Ectodermal cell (in vitro differentiated cells): ENCODE measurements around the gene HUS1B.
"Not testable (repeated sequence)": the region's sequence is repeated elsewhere in the genome, so short reads cannot be mapped to it uniquely, and the experiment has no call there.

Experiments used
- H3K27ac ChIP-seq: 2 replicates; pipeline ENCODE4 v1.7.0; 2013; ENCODE audit warnings: mild to moderate bottlenecking, low read depth, low read length; ENCODE audit not compliant: insufficient read depth, poor library complexity, severe bottlenecking
- H3K27me3 ChIP-seq: 2 replicates; pipeline ENCODE4 v1.7.0; 2013; ENCODE audit warnings: mild to moderate bottlenecking, low read length; ENCODE audit not compliant: insufficient read depth, control insufficient read depth, poor library complexity, severe bottlenecking
- H3K36me3 ChIP-seq: one replicate; pipeline ENCODE4 v1.7.0; 2013; ENCODE audit warnings: low read length; ENCODE audit not compliant: control insufficient read depth, insufficient read depth
- H3K4me1 ChIP-seq: one replicate; pipeline ENCODE4 v1.7.0; 2013; ENCODE audit warnings: low read length; ENCODE audit not compliant: control insufficient read depth, insufficient read depth
- H3K4me3 ChIP-seq: 2 replicates; pipeline ENCODE4 v1.7.0; 2013; ENCODE audit warnings: low read depth, low read length, control low read depth; ENCODE audit not compliant: insufficient read depth
- H3K9me3 ChIP-seq: 2 replicates; pipeline ENCODE4 v1.7.0; 2013; ENCODE audit warnings: mild to moderate bottlenecking, low read length, moderate library complexity; ENCODE audit not compliant: control insufficient read depth
- WGBS, 2 experiments: methylation state at CpG; one replicate each; pipeline ENCODE4 v1.1.7; 2013; ENCODE audit warnings: missing lambda C conversion rate in 2 of 2; 5-methylcytosine and 5-hydroxymethylcytosine counted together

The HUS1B gene

GRCh38 chr6:679282-679681 is 22.4 kb upstream of the HUS1B start:
- Histone ChIP-seq H3K9me3 (no peaks in the 10 kb centered on the region), H3K27ac (no peak overlapping the region), H3K4me1 (peaks cover 14% of the 10 kb centered on the region), H3K4me3 (no peak overlapping the region), H3K27me3 (no peaks in the 10 kb centered on the region), H3K36me3 (no peaks in the 10 kb centered on the region)
- 79 to 81% methylated on average over 9 of the region's 9 CpGs for WGBS, 2 experiments

GRCh38 chr6:678520-678919 is 21.6 kb upstream of the HUS1B start:
- Histone ChIP-seq H3K9me3 (no peaks in the 10 kb centered on the region), H3K4me1 (peaks cover 14% of the 10 kb centered on the region)
- 33 to 34% methylated on average over 3 of the region's 3 CpGs for WGBS, 2 experiments

GRCh38 chr6:677919-678318 is 21.0 kb upstream of the HUS1B start:
- no peaks in the 10 kb centered on the region for H3K9me3 ChIP-seq
- H3K4me1 ChIP-seq = peaks cover 14% of the 10 kb centered on the region
- no peak overlapping the region for H3K27ac ChIP-seq
- 92 to 93% methylated on average over 4 of the region's 4 CpGs for WGBS, 2 experiments
- no peaks in the 10 kb centered on the region for H3K27me3 ChIP-seq
- no peak overlapping the region for H3K4me3 ChIP-seq
- H3K36me3 ChIP-seq = no peaks in the 10 kb centered on the region

More at GRCh38 chr6:678520-678919, 21.6 kb upstream of the HUS1B start:
- Histone ChIP-seq H3K4me3 (no peak overlapping the region), H3K36me3 (no peaks in the 10 kb centered on the region), H3K27me3 (no peaks in the 10 kb centered on the region), H3K27ac (no peak overlapping the region)

- H3K4me3 ChIP-seq = no peak overlapping the region
- 66 to 75% methylated on average over 2 to 3 of the region's 3 CpGs for WGBS, 2 experiments
- H3K9me3 ChIP-seq = no peaks in the 10 kb centered on the region
- peaks cover under 1% of the 10 kb centered on the region for H3K4me1 ChIP-seq
- no peaks in the 10 kb centered on the region for H3K27me3 ChIP-seq
- H3K27ac ChIP-seq = no peak overlapping the region
- H3K36me3 ChIP-seq = no peaks in the 10 kb centered on the region
Measured at GRCh38 chr6:674956-675355, 18.1 kb upstream of the HUS1B start.

DNA sequence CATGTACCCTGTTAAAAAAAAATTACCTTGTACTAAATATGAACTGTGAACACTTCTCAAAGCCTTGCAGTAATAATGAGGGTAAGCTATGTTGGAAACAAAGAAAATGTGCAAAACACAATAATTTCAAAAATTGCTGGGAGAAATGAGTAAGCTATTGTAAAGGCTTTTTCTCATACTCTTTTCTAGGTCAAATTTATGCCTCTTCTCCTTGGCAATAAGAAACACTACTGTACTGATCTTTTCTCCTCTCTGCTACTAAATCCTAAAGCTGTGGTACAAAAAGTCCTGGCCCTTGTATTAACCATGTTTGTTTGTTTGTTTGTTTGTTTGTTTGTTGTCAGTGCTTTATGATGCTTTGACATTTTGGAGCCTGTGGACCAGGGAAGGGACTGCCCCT is 17.5 kb upstream of the HUS1B start:
- no peak overlapping the region for H3K27ac ChIP-seq
- no peaks in the 10 kb centered on the region for H3K27me3 ChIP-seq
- no peaks in the 10 kb centered on the region for H3K4me1 ChIP-seq
- H3K9me3 ChIP-seq = no peaks in the 10 kb centered on the region
- no peak overlapping the region for H3K4me3 ChIP-seq
- no peaks in the 10 kb centered on the region for H3K36me3 ChIP-seq

GRCh38 chr6:667253-667927 is 10.5 kb upstream of the HUS1B start:
- no peaks in the 10 kb centered on the region for H3K27me3 ChIP-seq
- H3K36me3 ChIP-seq = no peaks in the 10 kb centered on the region
- H3K4me3 ChIP-seq = no peak overlapping the region
- H3K9me3 ChIP-seq = peaks cover 3% of the 10 kb centered on the region
- H3K4me1 ChIP-seq = no peaks in the 10 kb centered on the region
- H3K27ac ChIP-seq = no peak overlapping the region
- 80 to 85% methylated on average over 1 of the region's 7 CpGs for WGBS, 2 experiments

GRCh38 chr6:665403-666267 is 8.7 kb upstream of the HUS1B start:
- Histone ChIP-seq H3K27me3 (no peaks in the 10 kb centered on the region), H3K4me3 (no peak overlapping the region), H3K36me3 (no peaks in the 10 kb centered on the region), H3K4me1 (no peaks in the 10 kb centered on the region), H3K27ac (no peak overlapping the region), H3K9me3 (peaks cover 3% of the 10 kb centered on the region)
- 82 to 97% methylated on average over 5 of the region's 5 CpGs for WGBS, 2 experiments

GRCh38 chr6:663788-664187 is 6.9 kb upstream of the HUS1B start:
- not testable (repeated sequence) for H3K4me3 ChIP-seq, H3K9me3 ChIP-seq, H3K36me3 ChIP-seq, H3K4me1 ChIP-seq, H3K27ac ChIP-seq, H3K27me3 ChIP-seq
- WGBS, 2 experiments = 84 to 90% methylated on average over 4 of the region's 4 CpGs

DNA sequence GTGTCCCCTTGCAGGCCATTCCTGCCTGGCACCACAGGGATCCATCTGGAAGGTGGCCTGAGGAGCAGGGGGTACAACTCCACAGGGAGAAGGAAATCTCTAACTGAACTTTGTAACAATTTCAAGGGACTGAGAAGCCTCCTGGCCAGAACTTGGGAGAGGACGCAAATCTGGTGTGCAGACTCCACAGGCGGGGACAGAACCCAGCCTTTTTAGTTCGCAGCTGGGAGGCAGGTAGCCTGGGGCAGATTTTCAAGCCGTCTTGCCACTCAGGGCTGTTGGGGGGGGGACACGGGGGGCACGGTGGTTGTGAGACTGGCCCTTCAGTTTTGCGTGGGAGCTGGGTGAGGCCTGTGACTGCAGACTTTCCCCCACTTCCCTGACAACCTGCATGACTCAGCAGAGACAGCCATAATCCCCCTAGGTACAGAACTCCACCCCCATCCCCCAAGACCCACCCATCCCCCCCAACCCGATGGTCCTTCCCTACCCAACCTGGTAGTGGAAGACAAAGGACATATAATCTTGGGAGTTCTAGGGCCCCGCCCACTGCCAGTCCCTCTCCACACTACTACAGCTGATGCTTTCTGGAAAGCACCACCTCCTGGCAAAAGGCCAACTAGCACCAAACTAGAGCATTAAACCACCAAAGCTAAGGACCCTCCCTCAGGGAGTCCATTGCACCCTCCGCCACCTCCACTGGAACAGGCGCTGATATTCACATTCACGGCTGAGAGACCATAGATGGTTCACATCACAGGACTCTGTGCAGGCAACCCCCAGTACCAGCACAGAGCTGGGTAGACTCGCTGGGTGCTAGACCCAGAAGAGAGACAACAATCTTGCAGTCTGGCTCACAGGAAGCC is 3.0 kb upstream of the HUS1B start:
- peaks cover 6% of the 10 kb centered on the region for H3K4me1 ChIP-seq
- no peaks in the 10 kb centered on the region for H3K27me3 ChIP-seq
- WGBS, 2 experiments = 69 to 72% methylated on average over 12 to 13 of the region's 13 CpGs
- H3K4me3 ChIP-seq = no peak overlapping the region
- H3K27ac ChIP-seq = peak overlapping the region; percentile 13
- no peaks in the 10 kb centered on the region for H3K9me3 ChIP-seq
- H3K36me3 ChIP-seq = peaks cover 3% of the 10 kb centered on the region

DNA sequence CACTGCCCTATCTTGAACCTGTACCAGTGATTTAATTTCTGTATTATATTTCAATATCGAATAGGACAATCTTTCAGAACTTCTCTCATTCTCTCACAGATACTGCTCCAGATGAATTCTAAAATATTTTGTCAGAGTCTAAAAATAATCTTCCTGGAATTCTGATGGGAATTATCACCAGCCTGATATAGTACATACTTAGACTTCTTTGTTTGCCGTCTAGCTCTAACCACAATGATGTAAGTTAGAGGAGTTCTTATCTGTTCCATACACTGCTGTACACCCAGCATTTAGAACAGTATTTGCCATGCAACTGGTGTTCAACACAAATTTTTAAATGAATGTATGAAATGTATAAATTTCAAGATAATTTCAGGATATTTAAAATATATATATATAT is 1.3 kb upstream of the HUS1B start:
- Histone ChIP-seq H3K9me3 (no peaks in the 10 kb centered on the region), H3K27ac (no peak overlapping the region), H3K4me1 (peaks cover 6% of the 10 kb centered on the region), H3K27me3 (no peaks in the 10 kb centered on the region), H3K36me3 (peaks cover 3% of the 10 kb centered on the region), H3K4me3 (no peak overlapping the region)
- WGBS, 2 experiments = 100% methylated on average over 2 of the region's 2 CpGs; no CpG with 5 or more reads in 1 of the 2 experiments
